Putamen (tissue), 1 donor: ENCODE data around the gene PRPS1.
"Not testable (repeated sequence)": the region's sequence is repeated elsewhere in the genome, so short reads cannot be mapped to it uniquely, and the experiment has no call there.

Source experiments
- DNase-seq: peaks from one replicate; pipeline ENCODE4 v3.0.0-alpha.2; 2016; ENCODE audit warnings: low spot score

Gene PRPS1

GRCh38 chrX:107627838-107628661, at the start of gene PRPS1:
Gene PRPS1 (plus strand): TSS chrX:107628510. CDS start chrX:107628629, 119 bp downstream.
- peak; percentile 90 for DNase-seq

GRCh38 chrX:107579956-107580355, 48.4 kb upstream of the PRPS1 start:
- no peak for DNase-seq

GRCh38 chrX:107581923-107582322, 46.4 kb upstream of the PRPS1 start:
- DNase-seq = no peak

- DNase-seq = no peak
Observed at GRCh38 chrX:107589243-107589642, 39.1 kb upstream of the PRPS1 start.

GRCh38 chrX:107596651-107597050, 31.7 kb upstream of the PRPS1 start:
- DNase-seq = no peak

- no peak for DNase-seq
Observed at GRCh38 chrX:107597264-107597663, 31.0 kb upstream of the PRPS1 start.

- DNase-seq = no peak
Observed at GRCh38 chrX:107597791-107598190, 30.5 kb upstream of the PRPS1 start.

GRCh38 chrX:107599450-107599861, 28.9 kb upstream of the PRPS1 start:
- no peak for DNase-seq

- DNase-seq = no peak
Observed at GRCh38 chrX:107600366-107600765, 27.9 kb upstream of the PRPS1 start.

- DNase-seq = no peak
Observed at GRCh38 chrX:107601326-107601725, 27.0 kb upstream of the PRPS1 start.

GRCh38 chrX:107601759-107602158, 26.6 kb upstream of the PRPS1 start:
- DNase-seq = no peak

- DNase-seq = no peak
Observed at GRCh38 chrX:107602694-107603239, 25.5 kb upstream of the PRPS1 start.

- DNase-seq = no peak
Observed at GRCh38 chrX:107603429-107604159, 24.7 kb upstream of the PRPS1 start.

- DNase-seq = not testable (repeated sequence)
Observed at GRCh38 chrX:107609061-107609460, 19.2 kb upstream of the PRPS1 start.

- DNase-seq = no peak
Observed at GRCh38 chrX:107610667-107611066, 17.6 kb upstream of the PRPS1 start.

- DNase-seq = no peak
Observed at GRCh38 chrX:107619885-107620322, 8.4 kb upstream of the PRPS1 start.

- DNase-seq = no peak
Observed at GRCh38 chrX:107624893-107625292, 3.4 kb upstream of the PRPS1 start.

- DNase-seq = no peak
Observed at GRCh38 chrX:107625739-107626138, 2.6 kb upstream of the PRPS1 start.

- DNase-seq = no peak
Observed at GRCh38 chrX:107626481-107626880, 1.8 kb upstream of the PRPS1 start.

- DNase-seq = no peak
Observed at GRCh38 chrX:107626916-107627315, 1.4 kb upstream of the PRPS1 start.

- peak; percentile 14 for DNase-seq
Observed at GRCh38 chrX:107628662-107629539, 591 bp downstream of the PRPS1 start.

GRCh38 chrX:107629540-107629909, 1.2 kb downstream of the PRPS1 start:
- DNase-seq = no peak
